Endothelial cell of umbilical vein (primary cell): ENCODE measurements around the gene HAP1. TPM values are rescaled to one million over a fixed set of nuclear protein-coding genes. Genes with fewer than 3 reads are reported as not detected.
A peak's percentile ranks its signal among the peaks of the same experiment; 100 is the strongest.

ENCODE experiments used
- BruUV-seq: library from RNA; stranded (reverse); fragments of 400-500 nt; replicated peaks from 2 replicates; lab custom pipeline; 2021; lab: Mats Ljungman, UMichigan
- CTCF ChIA-PET: fragments of 300-600, 350-600 bp; sonication (Branson Sonifier 250); formaldehyde crosslinking; loops from one replicate; lab custom pipeline; 2021; ENCODE audit warnings: antibody characterized with exemption, inconsistent platforms; lab: Charles Lee
- POLR2A ChIA-PET: fragments of 300-600, 350-600 bp; sonication (Branson Sonifier 250); formaldehyde crosslinking; loops from one replicate; lab custom pipeline; 2021; ENCODE audit warnings: antibody characterized with exemption, inconsistent platforms; lab: Charles Lee
- DNase-seq: peaks from one replicate; pipeline ENCODE4 v3.0.0-alpha.2; 2011; ENCODE audit warnings: low read depth, low spot score
- FAIRE-seq: peaks from 2 replicates; lab custom pipeline; 2011; peaks lifted over from hg19 to GRCh38; lab: Jason Lieb, UNC
- H2AFZ ChIP-seq: 2 replicates; pipeline ENCODE4 v1.6.0; 2012; ENCODE audit warnings: low read depth, low read length, control low read depth, inconsistent platforms
- H3K27ac ChIP-seq: 2 replicates; pipeline ENCODE4 v1.5.1; 2011; ENCODE audit warnings: low read depth, mild to moderate bottlenecking, control low read depth, low read length, moderate library complexity; ENCODE audit not compliant: insufficient read depth
- H3K27me3 ChIP-seq, 2 experiments: 2 replicates each; pipeline versions ENCODE4 v1.6.0 to v1.6.1; 2011; ENCODE audit warnings: low read length in 2 of 2, mixed read lengths in 1 of 2; ENCODE audit not compliant: control insufficient read depth in 2 of 2, insufficient read depth in 2 of 2
- H3K36me3 ChIP-seq, 2 experiments: 2 replicates in 1 of 2; 3 replicates in 1 of 2; pipeline ENCODE4 v1.5.1; 2011; ENCODE audit warnings: low read length in 2 of 2, mild to moderate bottlenecking in 1 of 2, moderate library complexity in 1 of 2; ENCODE audit not compliant: control insufficient read depth in 2 of 2, insufficient read depth in 2 of 2; ENCODE audit errors: extremely low read depth in 1 of 2
- H3K4me1 ChIP-seq: 3 replicates; pipeline ENCODE4 v1.5.1; 2011; ENCODE audit warnings: mild to moderate bottlenecking, low read length; ENCODE audit not compliant: control insufficient read depth, insufficient read depth; ENCODE audit errors: extremely low read depth
- H3K4me2 ChIP-seq: 2 replicates; pipeline ENCODE4 v1.6.1; 2011; ENCODE audit warnings: low read length, control low read depth, mixed read lengths; ENCODE audit not compliant: insufficient read depth
- H3K4me3 ChIP-seq, 3 experiments: fragments of 200-600 bp in 1 of 3; sonication (generic), shearing (Covaris generic) in 1 of 3; replicated peaks in 1 of 3; 2 replicates each; pipeline ENCODE4 v1.5.1; 2011 to 2016; ENCODE audit warnings: control low read depth in 3 of 3, low read length in 3 of 3, mild to moderate bottlenecking in 2 of 3, inconsistent platforms in 1 of 3, low read depth in 1 of 3, moderate library complexity in 1 of 3; ENCODE audit not compliant: insufficient read depth in 1 of 3
- H3K79me2 ChIP-seq: 2 replicates; pipeline ENCODE4 v1.6.0; 2012; ENCODE audit warnings: low read length, inconsistent platforms; ENCODE audit not compliant: control insufficient read depth, insufficient read depth
- H3K9ac ChIP-seq: replicated peaks from 2 replicates; pipeline ENCODE3; 2011; ENCODE audit warnings: low read length, control low read depth; ENCODE audit not compliant: insufficient read depth; ENCODE audit errors: extremely low read depth
- H3K9me1 ChIP-seq: replicated peaks from 3 replicates; pipeline ENCODE4 v1.6.0; 2011; ENCODE audit warnings: mild to moderate bottlenecking, low read length; ENCODE audit not compliant: control insufficient read depth, insufficient read depth; ENCODE audit errors: extremely low read depth
- H3K9me3 ChIP-seq: replicated peaks from 2 replicates; pipeline ENCODE4 v1.5.1; 2012; ENCODE audit warnings: low read length, inconsistent platforms; ENCODE audit not compliant: control insufficient read depth, insufficient read depth
- H4K20me1 ChIP-seq: replicated peaks from 2 replicates; pipeline ENCODE3; 2011; ENCODE audit warnings: mild to moderate bottlenecking, low read length; ENCODE audit not compliant: control insufficient read depth, insufficient read depth; ENCODE audit errors: extremely low read depth
- EZH2 ChIP-seq: IDR thresholded peaks from 2 replicates; pipeline ENCODE4 v1.6.1; 2012; ENCODE audit warnings: borderline replicate concordance, low read depth, mild to moderate bottlenecking, moderate library complexity, low read length, inconsistent platforms; ENCODE audit not compliant: severe bottlenecking
- MYC ChIP-seq: IDR thresholded peaks from one replicate; pipeline ENCODE4 v1.6.1; 2011; ENCODE audit warnings: mild to moderate bottlenecking, low read depth, low read length
- POLR2A ChIP-seq: IDR thresholded peaks from 2 replicates; pipeline ENCODE4 v1.6.1; 2012; ENCODE audit warnings: low read depth, mild to moderate bottlenecking, control low read depth, low read length
- POLR2AphosphoS5 ChIP-seq: IDR thresholded peaks from 2 replicates; pipeline ENCODE4 v1.6.1; 2012; ENCODE audit warnings: low read depth, mild to moderate bottlenecking, control low read depth, low read length, moderate library complexity; ENCODE audit not compliant: insufficient read depth
- dilution Hi-C: fragments of 300-500 bp; cut with MboI; formaldehyde crosslinking; loops from one replicate; pipeline ENCODE4 v1.15.0; 2019; ENCODE audit warnings: low sequenced_read_pairs; ENCODE audit not compliant: extremely low pct_ligation_motif_present
- intact Hi-C: fragments of 100-400 bp; cut with micrococcal nuclease; formaldehyde crosslinking; loops from one replicate; pipeline ENCODE4 v1.10.0; 2022
- polyA plus RNA-seq, 4 experiments: library from polyadenylated mRNA; depleted of rRNA in 3 of 4; stranded (reverse) in 3 of 4; unstranded in 1 of 4; fragments of >200 nt; gene quantifications; 2 replicates each; pipeline versions ENCODE4 v1.2.1 to v1.2.3, GENCODE V29; 2011 to 2012; ENCODE audit warnings: missing spikeins in 1 of 4
- total RNA-seq: library from RNA; stranded (reverse); gene quantifications from 2 replicates; pipeline ENCODE4 v1.2.3, GENCODE V29; 2021
- TF ChIP-seq, protein P1 (sequence below), 2 donors: IDR thresholded peaks; 1 replicate in 1 of 2; 2 replicates in 1 of 2; pipeline ENCODE4 v1.5.1; 2011; ENCODE audit warnings: low read length in 2 of 2, mild to moderate bottlenecking in 2 of 2, moderate library complexity in 2 of 2, control low read depth in 1 of 2, inconsistent platforms in 1 of 2, low read depth in 1 of 2; ENCODE audit not compliant: insufficient read depth in 1 of 2; ENCODE audit errors: extremely low read depth in 1 of 2

The HAP1 gene
- total and polyA plus RNA-seq, 2 donors (not counting 3 experiments of a cell fraction or from before 2014, with no cell fraction given): 0.07 to 0.24 TPM

- Histone ChIP-seq H3K9me1 (no peaks in the 10 kb centered on the region), H3K27me3 (no peaks in the 10 kb centered on the region), H3K79me2 (peaks cover 21% of the 10 kb centered on the region), H3K9me3 (no peaks in the 10 kb centered on the region), H3K4me1 (peaks cover 17% of the 10 kb centered on the region), H4K20me1 (peaks cover 11% of the 10 kb centered on the region), H3K4me2 (no peak overlapping the region), H3K27ac (no peak overlapping the region), H2AFZ (no peak overlapping the region), H3K9ac (no peak overlapping the region), H3K36me3 (peaks cover 30 to 33% of the 10 kb centered on the region in 2 experiments), H3K4me3 (no peak overlapping the region)
- BruUV-seq: no TSS peak
- dilution Hi-C loops (no loop called here), intact Hi-C loops (no loop called here)
- CTCF ChIA-PET: interaction anchor here (0.6 to 0.9 kb wide), 2 partner anchors 27 to 152 kb away, joined by 3 read pairs; no protein-coding TSS in a partner anchor
- POLR2A ChIA-PET: interaction anchor here (0.6 to 0.7 kb wide), 2 partner anchors 14 to 118 kb away, joined by 4 to 5 read pairs; no protein-coding TSS in a partner anchor
- DNase-seq (no peak), FAIRE-seq (peak; percentile 38)
- peak; percentile 46 for TF ChIP-seq POLR2AphosphoS5
- no peak for TF ChIP-seq MYC
These were observed 41.5 kb downstream of the HAP1 start for GRCh38 chr17:41692722-41693521.

DNA sequence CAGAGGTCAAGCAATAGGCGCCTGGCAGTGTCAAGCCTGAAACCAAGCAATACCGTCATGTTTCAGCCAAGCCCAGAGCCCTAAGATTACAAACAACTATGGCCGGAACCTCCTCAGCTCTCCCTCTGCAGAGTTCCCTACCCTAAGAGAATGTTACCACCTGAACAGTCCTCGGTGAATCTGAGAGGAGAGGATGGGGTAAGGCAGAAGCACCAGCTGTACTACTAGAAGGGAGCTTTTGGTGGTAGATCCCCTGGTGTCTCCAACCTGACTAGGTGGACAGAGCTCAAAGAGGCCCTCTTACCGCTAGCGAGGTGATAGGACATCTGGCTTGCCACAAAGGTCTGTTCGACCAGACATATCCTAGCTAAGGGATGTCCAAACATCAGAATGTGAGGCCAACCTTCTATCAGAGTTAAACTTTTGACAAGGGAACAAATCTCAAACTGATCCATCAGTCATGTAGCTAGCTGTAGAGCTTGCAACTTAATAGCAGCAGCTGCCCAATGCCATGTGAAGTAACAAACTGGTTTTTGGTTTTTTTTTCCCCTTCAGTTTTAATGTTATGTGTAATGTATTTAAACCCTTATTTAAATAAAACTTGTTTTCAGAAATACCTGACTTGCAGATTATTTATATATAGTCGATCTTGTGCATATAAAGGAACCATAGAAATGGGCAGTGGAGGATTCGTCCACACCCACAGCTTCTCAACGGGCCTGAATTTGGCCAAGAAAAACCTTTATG, 43.2 kb downstream of the HAP1 start:
- Histone ChIP-seq H2AFZ (no peak overlapping the region), H3K27ac (no peak overlapping the region), H3K27me3 (no peaks in the 10 kb centered on the region), H3K4me2 (peak overlapping the region; percentile 98), H3K36me3 (peaks cover 30 to 33% of the 10 kb centered on the region in 2 experiments), H3K9me3 (no peaks in the 10 kb centered on the region), H3K4me1 (peaks cover 20% of the 10 kb centered on the region), H3K4me3 (no peak overlapping the region), H3K79me2 (peaks cover 21% of the 10 kb centered on the region), H3K9me1 (no peaks in the 10 kb centered on the region), H3K9ac (no peak overlapping the region), H4K20me1 (peaks cover 11% of the 10 kb centered on the region)
- dilution Hi-C loops (no loop called here), intact Hi-C loops (no loop called here)
- ChIA-PET CTCF (no interaction called here), POLR2A (interaction anchor here (0.5 to 0.6 kb wide), 3 partner anchors 11 to 433 kb away, joined by 3 to 5 read pairs (median 3); no protein-coding TSS in a partner anchor)
- no peak for TF ChIP-seq EZH2
- TF ChIP-seq MYC: no peak
- no peak for TF ChIP-seq POLR2AphosphoS5
- TF ChIP-seq, protein P1, sequence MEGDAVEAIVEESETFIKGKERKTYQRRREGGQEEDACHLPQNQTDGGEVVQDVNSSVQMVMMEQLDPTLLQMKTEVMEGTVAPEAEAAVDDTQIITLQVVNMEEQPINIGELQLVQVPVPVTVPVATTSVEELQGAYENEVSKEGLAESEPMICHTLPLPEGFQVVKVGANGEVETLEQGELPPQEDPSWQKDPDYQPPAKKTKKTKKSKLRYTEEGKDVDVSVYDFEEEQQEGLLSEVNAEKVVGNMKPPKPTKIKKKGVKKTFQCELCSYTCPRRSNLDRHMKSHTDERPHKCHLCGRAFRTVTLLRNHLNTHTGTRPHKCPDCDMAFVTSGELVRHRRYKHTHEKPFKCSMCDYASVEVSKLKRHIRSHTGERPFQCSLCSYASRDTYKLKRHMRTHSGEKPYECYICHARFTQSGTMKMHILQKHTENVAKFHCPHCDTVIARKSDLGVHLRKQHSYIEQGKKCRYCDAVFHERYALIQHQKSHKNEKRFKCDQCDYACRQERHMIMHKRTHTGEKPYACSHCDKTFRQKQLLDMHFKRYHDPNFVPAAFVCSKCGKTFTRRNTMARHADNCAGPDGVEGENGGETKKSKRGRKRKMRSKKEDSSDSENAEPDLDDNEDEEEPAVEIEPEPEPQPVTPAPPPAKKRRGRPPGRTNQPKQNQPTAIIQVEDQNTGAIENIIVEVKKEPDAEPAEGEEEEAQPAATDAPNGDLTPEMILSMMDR (IDR thresholded peaks at IDR 0.05; ENCODE audit: extremely low read depth in 1 of 2, insufficient read depth in 1 of 2, low read depth in 1 of 2, low read length in 2 of 2): no peak
- TF ChIP-seq POLR2A: peak; percentile 45
- BruUV-seq: no TSS peak
- no peak for DNase-seq
- FAIRE-seq: no peak
